Stromal cell of bone marrow (primary cell): ENCODE measurements around the gene HMGN3.

Experiments
- DNase-seq: peaks from one replicate; pipeline ENCODE4 v3.0.0-alpha.2; 2012; ENCODE audit warnings: low read depth

Gene HMGN3

GRCh38 chr6:79184641-79185040 lies 49.8 kb downstream of the HMGN3 start:
- no peak for DNase-seq

DNA sequence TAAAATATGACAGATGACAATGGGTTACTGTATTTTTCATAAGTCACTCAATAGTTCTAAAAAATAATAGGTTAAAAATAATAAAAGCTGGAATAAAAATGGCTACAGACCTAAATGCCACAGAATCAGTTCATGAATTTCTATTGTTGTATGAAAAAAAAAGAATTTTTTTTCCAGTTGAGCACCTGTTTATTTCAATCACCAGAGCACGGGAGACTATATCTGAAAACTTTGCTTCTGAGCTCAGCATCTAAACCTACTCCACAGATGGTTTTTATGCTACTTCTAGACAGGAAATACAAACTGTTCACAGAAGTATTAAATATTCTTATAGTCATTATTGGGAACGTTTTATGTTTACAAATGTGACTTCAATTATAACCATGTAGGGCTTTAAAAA lies 50.4 kb downstream of the HMGN3 start:
- no peak for DNase-seq

DNA sequence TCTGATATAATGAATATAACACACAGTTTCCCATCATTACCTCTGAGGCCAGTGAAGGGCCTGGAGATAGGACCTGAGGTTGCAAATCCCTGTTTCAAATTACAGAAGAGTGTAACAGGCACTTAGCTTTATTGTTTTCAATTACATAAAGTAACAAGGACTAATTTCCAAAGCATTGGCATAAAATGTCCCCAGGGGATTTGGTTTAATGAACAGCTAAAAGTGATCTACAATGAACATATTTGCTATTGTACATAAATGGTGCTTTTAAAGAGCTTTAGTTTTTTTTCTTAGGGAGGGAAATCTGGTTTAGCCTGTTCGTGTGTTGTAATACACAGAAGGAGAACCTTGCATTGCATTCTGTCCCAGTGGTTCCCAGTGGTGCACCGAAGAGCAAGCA lies 54.4 kb downstream of the HMGN3 start:
- no peak for DNase-seq

DNA sequence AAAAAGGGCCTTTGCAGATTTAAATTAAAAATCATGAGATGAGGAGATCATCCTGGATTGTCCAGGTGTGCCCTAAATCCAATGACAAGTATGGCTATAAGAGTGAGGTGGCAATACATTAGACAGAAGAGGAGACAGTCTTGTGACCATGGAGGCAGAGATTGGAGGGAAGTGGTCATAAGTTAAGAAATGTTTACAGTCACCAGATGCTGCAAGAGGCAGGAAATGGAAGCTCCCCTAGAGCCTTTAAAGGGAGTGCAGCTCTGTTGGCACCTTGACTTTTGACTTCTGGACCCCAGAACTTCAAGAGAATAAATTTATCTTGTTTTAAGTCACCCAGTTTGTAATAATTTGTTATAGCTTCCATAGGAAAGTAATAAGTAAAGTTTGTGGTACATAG lies 61.1 kb downstream of the HMGN3 start:
- DNase-seq = no peak

DNA sequence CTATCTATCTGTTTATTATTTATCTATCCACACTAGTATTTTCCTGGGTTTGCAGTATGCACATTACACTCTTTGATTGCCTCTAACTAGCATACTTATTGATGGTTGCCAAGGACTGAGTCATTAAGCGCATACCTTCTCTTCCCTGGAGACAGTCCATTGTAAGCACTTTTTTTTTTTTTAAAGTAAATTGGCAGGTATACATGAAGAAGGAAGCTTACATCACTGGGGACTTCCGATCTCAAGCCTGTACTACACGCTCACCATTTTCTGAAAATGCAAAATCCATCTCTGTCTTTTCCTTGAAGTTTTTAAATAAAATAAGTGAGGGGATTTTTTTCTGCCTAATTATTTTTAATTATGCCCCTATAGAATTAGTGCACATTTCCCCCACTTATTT lies 63.5 kb downstream of the HMGN3 start:
- DNase-seq = no peak

DNA sequence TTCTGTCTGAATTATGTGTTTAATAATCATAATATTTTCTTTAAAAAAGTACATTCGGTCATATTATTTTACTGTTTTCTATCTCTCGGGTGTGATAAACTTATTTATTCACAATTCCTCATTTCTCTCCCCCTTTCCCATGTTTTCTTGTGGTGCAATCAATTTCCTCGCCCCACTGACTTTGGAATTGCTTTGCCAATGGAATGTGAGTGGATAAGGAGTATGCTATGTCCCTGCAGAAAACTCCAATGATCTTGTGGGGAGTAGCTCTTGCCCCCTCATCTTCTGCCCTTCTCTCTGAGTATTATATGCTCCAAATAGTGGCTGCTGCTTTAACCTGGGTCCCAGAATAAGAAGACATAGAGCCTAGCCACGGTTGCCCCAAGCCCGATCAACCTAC lies 64.1 kb downstream of the HMGN3 start:
- no peak for DNase-seq

DNA sequence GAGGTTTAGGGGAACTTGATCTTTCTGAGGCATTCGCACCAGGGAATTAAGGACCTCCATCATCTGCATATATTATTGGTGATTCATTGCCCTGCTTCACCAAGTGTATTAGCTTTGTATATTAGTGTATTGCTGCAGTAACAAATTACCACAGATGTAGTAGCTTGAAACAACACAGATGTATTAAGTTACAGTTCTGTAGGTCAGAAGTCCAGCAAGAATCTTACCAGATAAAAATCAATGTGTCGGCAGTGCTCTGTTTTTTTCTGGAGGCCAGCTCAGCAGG lies 65.8 kb downstream of the HMGN3 start:
- peak; percentile 23 for DNase-seq

DNA sequence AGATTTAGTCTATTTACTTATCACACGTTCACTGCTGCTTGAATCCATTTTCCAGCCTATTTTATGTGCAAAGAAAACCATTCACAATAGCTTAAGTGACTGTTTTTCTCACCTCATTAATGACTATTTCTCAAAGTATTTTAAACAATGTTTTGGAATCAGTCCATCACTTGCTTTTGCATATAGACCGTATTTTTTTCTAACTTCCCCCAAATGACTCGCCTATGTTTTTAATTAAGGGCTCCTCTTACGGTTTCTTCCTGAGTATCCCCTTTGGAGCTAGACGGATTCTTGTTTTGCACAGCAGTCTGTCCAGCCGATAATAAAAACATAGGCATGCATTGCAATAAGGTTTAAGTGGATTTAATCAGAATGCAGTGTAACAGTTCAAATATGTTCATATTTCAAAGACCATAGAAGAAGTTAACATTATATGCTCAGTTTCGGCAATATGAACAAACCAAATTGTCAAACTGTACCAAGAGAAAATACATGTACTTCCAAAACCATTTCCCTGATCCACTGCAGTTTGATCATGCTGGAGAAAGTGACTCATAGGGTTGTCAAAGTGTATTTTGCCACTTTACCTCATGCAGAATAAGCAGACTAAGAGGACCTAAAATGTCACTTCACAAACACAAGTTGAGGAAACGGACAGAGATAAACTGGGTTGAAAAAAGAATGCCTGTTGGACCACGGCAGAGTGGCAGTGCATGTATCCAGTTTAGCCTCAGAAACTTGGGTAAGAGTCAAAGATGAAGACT lies 66.4 kb downstream of the HMGN3 start:
- DNase-seq = peak; percentile 44

DNA sequence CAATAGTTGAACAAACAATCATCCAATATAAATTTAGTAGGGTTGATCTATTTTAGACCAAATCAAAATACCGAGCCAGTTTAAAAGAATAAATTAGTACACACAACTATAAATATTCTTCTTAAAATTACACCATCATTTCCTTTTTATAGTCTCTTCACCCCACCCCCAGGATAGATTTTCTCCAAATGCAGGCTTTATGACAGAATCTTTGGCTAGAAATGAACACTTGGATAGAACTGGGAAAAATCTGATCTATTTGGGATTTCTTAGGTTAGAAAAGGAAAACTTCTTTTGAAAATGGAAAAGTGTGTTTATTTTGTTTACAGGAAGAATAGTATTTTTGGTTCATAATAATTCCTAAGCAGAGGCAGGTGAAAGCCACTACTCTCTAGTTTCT lies 74.6 kb downstream of the HMGN3 start:
- no peak for DNase-seq

GRCh38 chr6:79158856-79159516 lies 75.5 kb downstream of the HMGN3 start:
- DNase-seq = no peak

DNA sequence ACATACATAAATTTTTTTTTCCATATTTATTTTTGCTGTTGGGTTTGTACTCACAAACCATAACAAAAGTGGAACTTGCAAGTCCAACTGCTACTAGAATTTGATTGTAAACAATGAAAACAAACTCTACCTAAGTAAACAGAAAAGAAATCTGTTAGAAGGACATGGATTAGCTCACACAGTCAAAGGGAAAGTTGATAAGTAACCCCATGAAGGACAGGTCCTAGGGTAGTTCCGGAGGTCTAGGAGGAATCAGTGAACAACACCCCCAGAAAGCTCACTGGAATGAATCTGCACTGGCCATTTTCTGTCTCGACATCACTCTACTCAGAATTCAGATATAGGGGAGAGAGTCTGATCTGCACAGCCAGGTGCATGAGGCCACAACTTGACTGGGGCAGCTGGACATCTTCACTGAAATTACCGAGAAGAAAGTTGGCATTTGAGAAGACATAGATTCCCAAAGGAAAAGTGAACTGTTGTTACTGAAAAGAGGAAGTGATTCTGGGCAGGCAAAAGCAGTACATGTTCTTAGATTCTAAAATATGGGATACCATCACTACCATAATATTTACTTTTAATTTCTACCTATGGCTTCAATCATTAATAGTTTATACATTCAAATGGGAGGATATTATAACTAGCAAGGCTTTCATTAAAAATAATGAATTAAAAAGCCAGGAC lies 76.4 kb downstream of the HMGN3 start:
- no peak for DNase-seq

GRCh38 chr6:79152269-79152737 lies 82.2 kb downstream of the HMGN3 start:
- no peak for DNase-seq
